H9 (cell line): ENCODE results near the gene KRT222. TPM values are rescaled to one million over a fixed set of nuclear protein-coding genes. Genes with fewer than 3 reads are reported as not detected.

ENCODE experiments used
- DNase-seq: peaks from one replicate; pipeline ENCODE4 v3.0.0-alpha.2; 2017
- H2AFZ ChIP-seq: one replicate; pipeline ENCODE4 v1.6.1; 2013; ENCODE audit warnings: mild to moderate bottlenecking, low read length, control low read depth, moderate library complexity
- H2AK5ac ChIP-seq: 2 replicates; pipeline ENCODE4 v1.6.1; 2013; ENCODE audit warnings: low read length, control low read depth, mixed read lengths; ENCODE audit not compliant: insufficient read length
- H2BK120ac ChIP-seq: one replicate; pipeline ENCODE4 v1.6.1; 2013; ENCODE audit warnings: low read depth, mild to moderate bottlenecking, low read length, control low read depth, inconsistent platforms; ENCODE audit not compliant: poor library complexity, severe bottlenecking
- H2BK12ac ChIP-seq: 2 replicates; pipeline ENCODE4 v1.6.1; 2013; ENCODE audit warnings: low read length, control low read depth, mixed read lengths, low read depth; ENCODE audit not compliant: insufficient read length
- H2BK15ac ChIP-seq: 2 replicates; pipeline ENCODE4 v1.6.1; 2013; ENCODE audit warnings: low read depth, low read length, control low read depth
- H2BK20ac ChIP-seq: one replicate; pipeline ENCODE4 v1.6.1; 2013; ENCODE audit warnings: low read depth, mild to moderate bottlenecking, low read length, control low read depth, inconsistent platforms; ENCODE audit not compliant: poor library complexity, severe bottlenecking
- H2BK5ac ChIP-seq: 2 replicates; pipeline ENCODE4 v1.6.1; 2013; ENCODE audit warnings: low read length, control low read depth, mixed read lengths; ENCODE audit not compliant: insufficient read length
- H3K14ac ChIP-seq: 2 replicates; pipeline ENCODE4 v1.6.1; 2013; ENCODE audit warnings: low read length, control low read depth; ENCODE audit not compliant: insufficient read depth
- H3K18ac ChIP-seq: 2 replicates; pipeline ENCODE4 v1.6.1; 2013; ENCODE audit warnings: low read depth, mild to moderate bottlenecking, mixed read lengths, low read length, control low read depth; ENCODE audit not compliant: insufficient read length
- H3K23ac ChIP-seq: 2 replicates; pipeline ENCODE4 v1.6.1; 2013; ENCODE audit warnings: low read length, control low read depth, mixed read lengths, low read depth; ENCODE audit not compliant: insufficient read length
- H3K23me2 ChIP-seq: 2 replicates; pipeline ENCODE4 v1.6.1; 2013; ENCODE audit warnings: low read depth, mild to moderate bottlenecking, mixed read lengths, low read length, control low read depth; ENCODE audit not compliant: insufficient read length, poor library complexity, severe bottlenecking
- H3K27ac ChIP-seq: 2 replicates; pipeline ENCODE4 v1.5.1; 2013; ENCODE audit warnings: low read length, control low read depth, mixed read lengths, low read depth; ENCODE audit not compliant: insufficient read length
- H3K27me3 ChIP-seq: 2 replicates; pipeline ENCODE4 v1.6.1; 2013; ENCODE audit warnings: low read length, control low read depth, inconsistent platforms; ENCODE audit not compliant: insufficient read depth
- H3K4ac ChIP-seq: 2 replicates; pipeline ENCODE4 v1.6.1; 2013; ENCODE audit warnings: low read depth, mild to moderate bottlenecking, control low read depth, inconsistent platforms, low read length, moderate library complexity
- H3K4me1 ChIP-seq: 2 replicates; pipeline ENCODE4 v1.6.1; 2013; ENCODE audit warnings: low read length, control low read depth, inconsistent platforms; ENCODE audit not compliant: insufficient read depth
- H3K4me2 ChIP-seq: 2 replicates; pipeline ENCODE4 v1.6.1; 2013; ENCODE audit warnings: low read length, control low read depth, mixed read lengths; ENCODE audit not compliant: insufficient read length, insufficient read depth
- H3K56ac ChIP-seq: 2 replicates; pipeline ENCODE4 v1.6.1; 2013; ENCODE audit warnings: low read depth, mild to moderate bottlenecking, mixed read lengths, low read length, control low read depth; ENCODE audit not compliant: insufficient read length
- H3K79me1 ChIP-seq: 2 replicates; pipeline ENCODE4 v1.6.1; 2013; ENCODE audit warnings: low read depth, mild to moderate bottlenecking, moderate library complexity, low read length, control low read depth, inconsistent platforms; ENCODE audit not compliant: insufficient read depth, poor library complexity, severe bottlenecking
- H3K79me2 ChIP-seq: 2 replicates; pipeline ENCODE4 v1.6.1; 2013; ENCODE audit warnings: low read length, control low read depth, inconsistent platforms; ENCODE audit not compliant: insufficient read depth
- H3K9ac ChIP-seq: 2 replicates; pipeline ENCODE4 v1.6.1; 2013; ENCODE audit warnings: low read length, control low read depth, mixed read lengths; ENCODE audit not compliant: insufficient read length; ENCODE audit errors: extremely low read depth
- H3K9me3 ChIP-seq: one replicate; pipeline ENCODE4 v1.6.1; 2013; ENCODE audit warnings: low read depth, low read length, inconsistent platforms; ENCODE audit not compliant: control insufficient read depth
- H3T11ph ChIP-seq: one replicate; pipeline ENCODE4 v1.6.1; 2013; ENCODE audit warnings: mild to moderate bottlenecking, low read length, control low read depth, inconsistent platforms
- H4K20me1 ChIP-seq: one replicate; pipeline ENCODE4 v1.6.1; 2013; ENCODE audit not compliant: control insufficient read depth, insufficient read length, insufficient read depth
- H4K5ac ChIP-seq: 2 replicates; pipeline ENCODE4 v1.6.1; 2013; ENCODE audit warnings: low read depth, mild to moderate bottlenecking, mixed read lengths, low read length, control low read depth; ENCODE audit not compliant: insufficient read length
- H4K8ac ChIP-seq: replicated peaks from 2 replicates; pipeline ENCODE4 v1.6.1; 2013; ENCODE audit warnings: low read length, control low read depth, mixed read lengths, low read depth; ENCODE audit not compliant: insufficient read length
- H4K91ac ChIP-seq: 2 replicates; pipeline ENCODE4 v1.6.1; 2013; ENCODE audit warnings: low read depth, mild to moderate bottlenecking, moderate library complexity, mixed read lengths, low read length, control low read depth; ENCODE audit not compliant: insufficient read length
- H3K27ac Mint-ChIP-seq, 3 experiments: 2 replicates in 2 of 3; 3 replicates in 1 of 3; pipeline ENCODE4 v1.8.0; 2020 to 2021; ENCODE audit warnings: mixed read lengths in 3 of 3, mild to moderate bottlenecking in 1 of 3, moderate library complexity in 1 of 3
- H3K27me3 Mint-ChIP-seq: 2 replicates; pipeline ENCODE4 v1.8.0; 2021; ENCODE audit warnings: low read depth, mild to moderate bottlenecking, moderate library complexity, mixed read lengths
- H3K36me3 Mint-ChIP-seq, 3 experiments: 2 replicates in 2 of 3; 3 replicates in 1 of 3; pipeline ENCODE4 v1.8.0; 2020 to 2021; ENCODE audit warnings: low read depth in 3 of 3, mixed read lengths in 3 of 3; ENCODE audit not compliant: insufficient read depth in 1 of 3
- H3K4me1 Mint-ChIP-seq, 2 experiments: 2 replicates each; pipeline ENCODE4 v1.8.0; 2020; ENCODE audit warnings: mixed read lengths in 2 of 2
- H3K4me3 Mint-ChIP-seq, 2 experiments: 2 replicates in 1 of 2; 3 replicates in 1 of 2; pipeline ENCODE4 v1.8.0; 2020 to 2021; ENCODE audit warnings: mild to moderate bottlenecking in 2 of 2, mixed read lengths in 2 of 2, moderate library complexity in 1 of 2
- H3K9me3 Mint-ChIP-seq, 2 experiments: 2 replicates in 1 of 2; 3 replicates in 1 of 2; pipeline ENCODE4 v1.8.0; 2020; ENCODE audit warnings: mild to moderate bottlenecking in 2 of 2, mixed read lengths in 2 of 2, moderate library complexity in 1 of 2
- total RNA-seq: library from RNA; stranded (reverse); gene quantifications from 2 replicates; pipeline ENCODE4 v1.2.1, GENCODE V29; 2021
- TF ChIP-seq, protein P1 (sequence below): fragments of 200-600 bp; sonication (generic); conservative IDR thresholded peaks from 3 replicates; pipeline ENCODE4 v1.8.0; 2021; ENCODE audit warnings: antibody characterized with exemption, mild to moderate bottlenecking

The KRT222 gene
- total RNA-seq, 1 experiment from 2014 or later: 0.13 TPM

DNA sequence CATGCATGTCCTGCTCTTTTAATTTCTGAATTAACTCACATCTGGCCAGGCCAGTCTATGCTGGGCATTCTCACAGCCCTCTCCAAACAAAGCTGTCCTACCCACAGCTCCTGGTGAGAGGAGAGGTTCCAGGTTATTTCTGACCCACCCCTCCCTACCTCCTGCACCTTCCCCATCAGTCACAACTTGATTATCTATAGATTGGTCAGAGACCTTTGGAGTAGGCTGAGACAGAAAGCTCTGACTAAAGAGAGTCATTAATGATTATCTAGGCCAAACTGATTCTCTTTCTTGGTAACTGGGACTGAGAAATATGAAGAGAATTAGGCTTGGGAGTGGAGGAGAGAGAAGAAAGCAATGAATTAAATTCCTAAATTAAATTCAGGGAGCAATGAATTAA lies 1.4 kb upstream of the KRT222 start:
- Mint-ChIP-seq H3K36me3 (no peaks in the 10 kb centered on the region), H3K9me3 (no peaks in the 10 kb centered on the region), H3K4me3 (no peak overlapping the region), H3K27ac (no peak overlapping the region; a peak in 2 of 7 replicates), H3K27me3 (peaks cover 15% of the 10 kb centered on the region), H3K4me1 (peaks cover 8 to 12% of the 10 kb centered on the region in 2 experiments)
- Histone ChIP-seq H3K27me3 (no peaks in the 10 kb centered on the region), H3K56ac (no peak overlapping the region), H3K4me1 (peaks cover 2% of the 10 kb centered on the region; the same call in 1 of the 2 replicates), H4K5ac (no peak overlapping the region), H3K27ac (no peak overlapping the region), H4K8ac (no peak overlapping the region), H3K23ac (no peak overlapping the region), H3K79me2 (no peaks in the 10 kb centered on the region), H2BK5ac (no peak overlapping the region), H2BK15ac (no peak overlapping the region), H3K23me2 (peaks cover 4% of the 10 kb centered on the region), H2AFZ (no peak overlapping the region), H3K9ac (no peak overlapping the region), H2BK120ac (no peak overlapping the region), H3K9me3 (no peaks in the 10 kb centered on the region), H3T11ph (no peak overlapping the region), H4K91ac (no peak overlapping the region), H2BK20ac (no peak overlapping the region), H2AK5ac (no peak overlapping the region), H4K20me1 (no peaks in the 10 kb centered on the region), H3K14ac (no peak overlapping the region), H3K18ac (no peak overlapping the region), H3K4me2 (no peak overlapping the region), H3K4ac (no peak overlapping the region), H2BK12ac (no peak overlapping the region), H3K79me1 (no peaks in the 10 kb centered on the region)
- no peak for DNase-seq
- TF ChIP-seq, protein P1, sequence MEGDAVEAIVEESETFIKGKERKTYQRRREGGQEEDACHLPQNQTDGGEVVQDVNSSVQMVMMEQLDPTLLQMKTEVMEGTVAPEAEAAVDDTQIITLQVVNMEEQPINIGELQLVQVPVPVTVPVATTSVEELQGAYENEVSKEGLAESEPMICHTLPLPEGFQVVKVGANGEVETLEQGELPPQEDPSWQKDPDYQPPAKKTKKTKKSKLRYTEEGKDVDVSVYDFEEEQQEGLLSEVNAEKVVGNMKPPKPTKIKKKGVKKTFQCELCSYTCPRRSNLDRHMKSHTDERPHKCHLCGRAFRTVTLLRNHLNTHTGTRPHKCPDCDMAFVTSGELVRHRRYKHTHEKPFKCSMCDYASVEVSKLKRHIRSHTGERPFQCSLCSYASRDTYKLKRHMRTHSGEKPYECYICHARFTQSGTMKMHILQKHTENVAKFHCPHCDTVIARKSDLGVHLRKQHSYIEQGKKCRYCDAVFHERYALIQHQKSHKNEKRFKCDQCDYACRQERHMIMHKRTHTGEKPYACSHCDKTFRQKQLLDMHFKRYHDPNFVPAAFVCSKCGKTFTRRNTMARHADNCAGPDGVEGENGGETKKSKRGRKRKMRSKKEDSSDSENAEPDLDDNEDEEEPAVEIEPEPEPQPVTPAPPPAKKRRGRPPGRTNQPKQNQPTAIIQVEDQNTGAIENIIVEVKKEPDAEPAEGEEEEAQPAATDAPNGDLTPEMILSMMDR: no peak
